Camera-type eye (tissue), 1 donor: Measurements from ENCODE around the gene SLC16A9. TPM values are rescaled to one million over a fixed set of nuclear protein-coding genes. Genes with fewer than 3 reads are reported as not detected.

Experiments used
- total RNA-seq: library from RNA; depleted of rRNA; stranded (reverse); fragments of >200 nt; gene quantifications from one replicate; pipeline ENCODE4 v1.2.3, GENCODE V29; 2014

The SLC16A9 gene
- total RNA-seq = 32.4 TPM

GRCh38 chr10:59709395-59710125 is at the start of gene SLC16A9:
SLC16A9 (minus strand) TSS chr10:59709850; CDS start chr10:59684291, 25,559 bp downstream.

GRCh38 chr10:59753267-59753666 is 43.6 kb upstream of the SLC16A9 start, which contains the start of gene MRLN:
MRLN (minus strand) TSS chr10:59753455.

Other genes starting within 250 kb of the SLC16A9 start
- 23.1 TPM for gene MRLN, start 43.6 kb upstream of the SLC16A9 start, total RNA-seq
- gene CCDC6, start 196.7 kb upstream of the SLC16A9 start, total RNA-seq = 45.8 TPM